Activated naive CD8-positive, alpha-beta T cell treated with anti-CD3 and anti-CD28 coated beads, Interleukin-2, amount 10 ng/mL, durations not matched to agents 7 days and 5 days (primary cell): ENCODE data around the gene CAV3. TPM values are rescaled to one million over a fixed set of nuclear protein-coding genes. Genes with fewer than 3 reads are reported as not detected.
A peak's percentile ranks its signal among the peaks of the same experiment; 100 is the strongest.

Experiments used
- ATAC-seq: fragments of 150-1000 bp; cut with Tn5 transposase; one replicate; pipeline ENCODE4 v1.10.0; 2021; ENCODE audit warnings: low read depth, moderate library complexity
- POLR2A ChIA-PET: fragments of 350-600 bp; sonication (Branson Sonifier 250); formaldehyde crosslinking; loops from one replicate; lab custom pipeline; 2021; ENCODE audit warnings: antibody characterized with exemption; lab: Charles Lee
- DNase-seq: peaks from one replicate; pipeline ENCODE4 v3.0.0; 2021
- H3K27ac Mint-ChIP-seq: one replicate; pipeline ENCODE4 v1.8.0; 2022; ENCODE audit warnings: mild to moderate bottlenecking, mixed read lengths
- H3K27me3 Mint-ChIP-seq: one replicate; pipeline ENCODE4 v1.8.0; 2022; ENCODE audit warnings: mild to moderate bottlenecking, moderate library complexity, mixed read lengths
- H3K36me3 Mint-ChIP-seq: one replicate; pipeline ENCODE4 v1.8.0; 2021; ENCODE audit warnings: mild to moderate bottlenecking, mixed read lengths
- H3K4me1 Mint-ChIP-seq: one replicate; pipeline ENCODE4 v1.8.0; 2021; ENCODE audit warnings: mixed read lengths
- H3K4me3 Mint-ChIP-seq: one replicate; pipeline ENCODE4 v1.8.0; 2022; ENCODE audit warnings: mild to moderate bottlenecking, moderate library complexity, mixed read lengths
- H3K9me3 Mint-ChIP-seq: one replicate; pipeline ENCODE4 v1.8.0; 2021; ENCODE audit warnings: mixed read lengths
- total RNA-seq, 2 experiments: library from RNA; stranded (reverse); gene quantifications; one replicate each; pipeline ENCODE4 v1.2.3, GENCODE V29; 2021

CAV3 gene
- total RNA-seq, 2 experiments from 2014 or later = not detected

GRCh38 chr3:8760506-8760905 is 26.9 kb downstream of the CAV3 start:
- POLR2A ChIA-PET = no interaction called here
- H3K27ac Mint-ChIP-seq = no peak overlapping the region
- H3K36me3 Mint-ChIP-seq = no peaks in the 10 kb centered on the region
- ATAC-seq = no peak
- H3K9me3 Mint-ChIP-seq = no peaks in the 10 kb centered on the region
- H3K27me3 Mint-ChIP-seq = no peaks in the 10 kb centered on the region
- H3K4me3 Mint-ChIP-seq = no peak overlapping the region
- no peaks in the 10 kb centered on the region for H3K4me1 Mint-ChIP-seq
- no peak for DNase-seq

- Mint-ChIP-seq H3K36me3 (no peaks in the 10 kb centered on the region), H3K27me3 (peaks cover 5% of the 10 kb centered on the region), H3K4me3 (no peak overlapping the region), H3K4me1 (no peaks in the 10 kb centered on the region), H3K27ac (no peak overlapping the region), H3K9me3 (no peaks in the 10 kb centered on the region)
- no peak for ATAC-seq
- POLR2A ChIA-PET = no interaction called here
- no peak for DNase-seq
These were observed 28.3 kb downstream of the CAV3 start for GRCh38 chr3:8761866-8762265.

GRCh38 chr3:8762607-8763377 is 29.2 kb downstream of the CAV3 start:
- no peak overlapping the region for H3K27ac Mint-ChIP-seq
- no peak for ATAC-seq

GRCh38 chr3:8764528-8764927 is 30.9 kb downstream of the CAV3 start:
- no peak overlapping the region for H3K27ac Mint-ChIP-seq
- no peak overlapping the region for H3K4me3 Mint-ChIP-seq
- POLR2A ChIA-PET = no interaction called here
- no peaks in the 10 kb centered on the region for H3K9me3 Mint-ChIP-seq
- no peak for DNase-seq
- H3K4me1 Mint-ChIP-seq = peaks cover 6% of the 10 kb centered on the region
- peaks cover 19% of the 10 kb centered on the region for H3K27me3 Mint-ChIP-seq
- H3K36me3 Mint-ChIP-seq = no peaks in the 10 kb centered on the region
- ATAC-seq = no peak

More at GRCh38 chr3:8762607-8763377, 29.2 kb downstream of the CAV3 start:
- POLR2A ChIA-PET = no interaction called here
- Mint-ChIP-seq H3K36me3 (no peaks in the 10 kb centered on the region), H3K4me1 (no peaks in the 10 kb centered on the region), H3K9me3 (no peaks in the 10 kb centered on the region), H3K27me3 (peaks cover 5% of the 10 kb centered on the region), H3K4me3 (no peak overlapping the region)
- DNase-seq = no peak

- H3K4me3 Mint-ChIP-seq = no peak overlapping the region
- ATAC-seq (no peak), DNase-seq (no peak)
- H3K9me3 Mint-ChIP-seq = no peaks in the 10 kb centered on the region
- peaks cover 28% of the 10 kb centered on the region for H3K27me3 Mint-ChIP-seq
- no peaks in the 10 kb centered on the region for H3K36me3 Mint-ChIP-seq
- no peak overlapping the region for H3K27ac Mint-ChIP-seq
- H3K4me1 Mint-ChIP-seq = peaks cover 8% of the 10 kb centered on the region
- POLR2A ChIA-PET = no interaction called here
These were observed 31.9 kb downstream of the CAV3 start for GRCh38 chr3:8765528-8765927.

- no peak for ATAC-seq
- no peak overlapping the region for H3K4me3 Mint-ChIP-seq
These were observed 32.5 kb downstream of the CAV3 start for GRCh38 chr3:8766148-8766547.

GRCh38 chr3:8767256-8767666 is 33.7 kb downstream of the CAV3 start:
- H3K27me3 Mint-ChIP-seq = peaks cover 28% of the 10 kb centered on the region
- no peak for DNase-seq
- no peak overlapping the region for H3K27ac Mint-ChIP-seq
- H3K4me1 Mint-ChIP-seq = peaks cover 8% of the 10 kb centered on the region
- H3K9me3 Mint-ChIP-seq = no peaks in the 10 kb centered on the region
- H3K36me3 Mint-ChIP-seq = no peaks in the 10 kb centered on the region
- ATAC-seq = no peak
- no peak overlapping the region for H3K4me3 Mint-ChIP-seq
- POLR2A ChIA-PET = no interaction called here

More at GRCh38 chr3:8766148-8766547, 32.5 kb downstream of the CAV3 start:
- DNase-seq = no peak
- Mint-ChIP-seq H3K27me3 (peaks cover 28% of the 10 kb centered on the region), H3K4me1 (peaks cover 8% of the 10 kb centered on the region), H3K27ac (no peak overlapping the region), H3K9me3 (no peaks in the 10 kb centered on the region), H3K36me3 (no peaks in the 10 kb centered on the region)
- POLR2A ChIA-PET = no interaction called here

GRCh38 chr3:8767667-8768363 is 34.2 kb downstream of the CAV3 start:
- Mint-ChIP-seq H3K4me1 (peaks cover 8% of the 10 kb centered on the region), H3K36me3 (no peaks in the 10 kb centered on the region), H3K4me3 (peak overlapping the region; percentile 29), H3K9me3 (no peaks in the 10 kb centered on the region), H3K27me3 (peaks cover 28% of the 10 kb centered on the region), H3K27ac (no peak overlapping the region)
- ATAC-seq (peak; percentile 25), DNase-seq (peak; percentile 38)
- POLR2A ChIA-PET = no interaction called here

GRCh38 chr3:8768364-8769087 is 34.9 kb downstream of the CAV3 start:
- Mint-ChIP-seq H3K4me1 (peaks cover 8% of the 10 kb centered on the region), H3K36me3 (no peaks in the 10 kb centered on the region), H3K4me3 (peak overlapping the region; percentile 65), H3K27ac (no peak overlapping the region), H3K9me3 (no peaks in the 10 kb centered on the region), H3K27me3 (peaks cover 28% of the 10 kb centered on the region)
- POLR2A ChIA-PET = no interaction called here
- ATAC-seq (no peak), DNase-seq (no peak)

- DNase-seq = peak; percentile 81
- Mint-ChIP-seq H3K9me3 (no peaks in the 10 kb centered on the region), H3K4me1 (peaks cover 8% of the 10 kb centered on the region), H3K27me3 (peaks cover 28% of the 10 kb centered on the region), H3K27ac (no peak within 1 kb of the TSS), H3K4me3 (peak within 1 kb of the TSS; percentile 65), H3K36me3 (no peaks in the 10 kb centered on the region)
- POLR2A ChIA-PET = no interaction called here
- peak; percentile 82 for ATAC-seq
These were observed 35.7 kb downstream of the CAV3 start, which contains the start of gene OXTR for GRCh38 chr3:8769088-8769822. Gene OXTR, minus strand, starts transcription at chr3:8769613. Its CDS starts 1,426 bp downstream, at chr3:8768187.

GRCh38 chr3:8773941-8774542 is 40.4 kb downstream of the CAV3 start:
- H3K27ac Mint-ChIP-seq = no peak overlapping the region
- DNase-seq (no peak), ATAC-seq (no peak)
- peaks cover 19% of the 10 kb centered on the region for H3K27me3 Mint-ChIP-seq
- no peaks in the 10 kb centered on the region for H3K9me3 Mint-ChIP-seq
- H3K4me3 Mint-ChIP-seq = no peak overlapping the region
- no peaks in the 10 kb centered on the region for H3K36me3 Mint-ChIP-seq
- POLR2A ChIA-PET = no interaction called here
- peaks cover 6% of the 10 kb centered on the region for H3K4me1 Mint-ChIP-seq

GRCh38 chr3:8775181-8775580 is 41.6 kb downstream of the CAV3 start:
- Mint-ChIP-seq H3K4me1 (no peaks in the 10 kb centered on the region), H3K4me3 (no peak overlapping the region), H3K9me3 (no peaks in the 10 kb centered on the region), H3K36me3 (no peaks in the 10 kb centered on the region), H3K27me3 (peaks cover 9% of the 10 kb centered on the region), H3K27ac (no peak overlapping the region)
- POLR2A ChIA-PET = no interaction called here
- ATAC-seq (no peak), DNase-seq (no peak)

- Mint-ChIP-seq H3K27me3 (peaks cover 6% of the 10 kb centered on the region), H3K27ac (no peak overlapping the region), H3K36me3 (no peaks in the 10 kb centered on the region), H3K9me3 (no peaks in the 10 kb centered on the region), H3K4me1 (no peaks in the 10 kb centered on the region), H3K4me3 (no peak overlapping the region)
- ATAC-seq (no peak), DNase-seq (no peak)
- POLR2A ChIA-PET = no interaction called here
These were observed 42.0 kb downstream of the CAV3 start for GRCh38 chr3:8775602-8776001.
